Measurements from ENCODE around the gene HHIPL2.

The HHIPL2 gene

DNA sequence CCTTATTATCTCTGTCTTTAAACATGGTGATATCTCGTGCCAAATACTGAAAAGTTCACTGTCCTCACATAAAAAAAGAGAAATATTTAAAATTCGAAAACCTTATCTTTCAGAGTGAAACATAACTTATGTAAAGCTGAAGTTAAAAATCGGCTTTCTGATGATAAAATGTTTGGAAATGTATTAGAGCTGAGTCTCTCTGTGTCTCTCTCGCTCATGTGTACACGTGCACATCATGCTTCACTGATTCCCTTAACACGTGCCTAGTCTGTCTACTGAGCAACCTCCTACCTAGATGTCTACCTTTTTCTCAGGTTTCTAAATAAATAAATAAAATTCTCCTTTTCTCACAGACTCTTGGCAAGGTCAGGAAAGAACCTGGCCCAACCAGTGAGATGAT is 17.1 kb downstream of the HHIPL2 start:
- DNase-seq (ENCODE audit: extremely low spot score) = no peak
- POLR2A ChIA-PET = no interaction called here
- CTCF ChIA-PET = no interaction called here
- TF ChIP-seq, protein P1, sequence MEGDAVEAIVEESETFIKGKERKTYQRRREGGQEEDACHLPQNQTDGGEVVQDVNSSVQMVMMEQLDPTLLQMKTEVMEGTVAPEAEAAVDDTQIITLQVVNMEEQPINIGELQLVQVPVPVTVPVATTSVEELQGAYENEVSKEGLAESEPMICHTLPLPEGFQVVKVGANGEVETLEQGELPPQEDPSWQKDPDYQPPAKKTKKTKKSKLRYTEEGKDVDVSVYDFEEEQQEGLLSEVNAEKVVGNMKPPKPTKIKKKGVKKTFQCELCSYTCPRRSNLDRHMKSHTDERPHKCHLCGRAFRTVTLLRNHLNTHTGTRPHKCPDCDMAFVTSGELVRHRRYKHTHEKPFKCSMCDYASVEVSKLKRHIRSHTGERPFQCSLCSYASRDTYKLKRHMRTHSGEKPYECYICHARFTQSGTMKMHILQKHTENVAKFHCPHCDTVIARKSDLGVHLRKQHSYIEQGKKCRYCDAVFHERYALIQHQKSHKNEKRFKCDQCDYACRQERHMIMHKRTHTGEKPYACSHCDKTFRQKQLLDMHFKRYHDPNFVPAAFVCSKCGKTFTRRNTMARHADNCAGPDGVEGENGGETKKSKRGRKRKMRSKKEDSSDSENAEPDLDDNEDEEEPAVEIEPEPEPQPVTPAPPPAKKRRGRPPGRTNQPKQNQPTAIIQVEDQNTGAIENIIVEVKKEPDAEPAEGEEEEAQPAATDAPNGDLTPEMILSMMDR (IDR thresholded peaks at IDR 0.05; ENCODE audit: control extremely low read depth, extremely low read depth, low read depth, missing control alignments) = no peak

DNA sequence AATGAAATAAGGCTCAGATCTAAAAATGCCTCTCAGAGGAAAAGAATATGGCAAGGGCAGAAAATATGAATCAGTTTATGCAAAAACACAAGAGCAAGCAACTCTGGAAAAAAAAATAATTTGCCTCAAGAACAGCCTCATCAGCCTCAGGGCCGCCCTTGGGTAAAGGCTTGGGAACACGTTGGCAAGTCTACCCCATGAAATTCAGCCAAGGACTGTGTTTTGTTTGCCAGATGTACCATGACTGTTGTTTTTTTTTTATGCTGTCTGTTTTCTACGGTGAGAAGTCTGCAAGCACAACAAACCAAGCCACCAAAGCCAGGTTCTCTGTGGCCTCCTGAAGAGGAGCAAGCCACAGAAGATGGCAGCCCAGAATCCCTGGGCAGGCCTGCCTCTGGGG is 18.0 kb downstream of the HHIPL2 start:
- no peak for DNase-seq (ENCODE audit: extremely low spot score)
- ChIA-PET POLR2A (no interaction called here), CTCF (no interaction called here)
- TF ChIP-seq, protein P1 (IDR thresholded peaks at IDR 0.05; ENCODE audit: control extremely low read depth, extremely low read depth, low read depth, missing control alignments) = no peak

DNA sequence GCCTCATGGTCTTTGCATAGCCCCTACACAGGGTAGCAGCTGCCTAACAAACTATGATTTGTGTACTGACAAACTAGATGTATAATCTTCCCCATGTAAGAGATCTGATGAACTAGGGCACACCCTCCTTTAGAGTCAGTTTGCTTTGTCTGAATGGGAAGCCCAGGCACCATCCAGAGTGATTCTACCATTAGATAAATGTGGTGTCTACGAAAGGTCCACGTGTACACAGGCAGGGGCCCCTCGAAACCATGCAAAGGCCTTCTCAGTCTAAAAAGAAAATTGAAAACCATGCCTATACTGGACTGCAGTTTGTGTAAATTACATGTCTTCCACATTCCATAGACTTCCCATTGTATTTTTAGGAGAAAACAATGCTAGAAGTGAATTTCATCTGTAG is 18.7 kb downstream of the HHIPL2 start:
- DNase-seq (ENCODE audit: extremely low spot score) = no peak
- POLR2A ChIA-PET = no interaction called here
- TF ChIP-seq, protein P1 (IDR thresholded peaks at IDR 0.05; ENCODE audit: control extremely low read depth, extremely low read depth, low read depth, missing control alignments) = no peak
- CTCF ChIA-PET = no interaction called here

DNA sequence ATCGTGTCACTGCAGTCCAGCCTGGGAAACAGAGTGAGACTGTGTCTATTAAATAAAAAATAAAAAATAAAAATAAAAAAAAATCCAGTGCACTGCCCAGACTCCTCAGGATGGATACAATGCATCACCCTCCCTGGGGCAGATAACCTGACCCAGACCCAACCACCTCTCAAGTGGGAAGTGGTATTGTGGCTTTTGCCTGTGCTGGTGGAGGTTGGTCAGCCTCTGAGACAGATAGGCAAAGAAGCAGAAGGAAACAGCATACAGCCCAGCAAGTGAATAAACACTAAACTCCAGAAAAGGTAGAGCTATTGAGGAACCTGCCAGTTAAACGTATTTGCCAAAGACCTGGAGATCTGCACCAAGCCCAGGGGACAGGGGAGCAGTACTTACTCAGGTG is 22.0 kb downstream of the HHIPL2 start:
- POLR2A ChIA-PET = no interaction called here
- TF ChIP-seq, protein P1 (IDR thresholded peaks at IDR 0.05; ENCODE audit: control extremely low read depth, extremely low read depth, low read depth, missing control alignments) = no peak
- CTCF ChIA-PET = no interaction called here
- DNase-seq (ENCODE audit: extremely low spot score) = no peak

DNA sequence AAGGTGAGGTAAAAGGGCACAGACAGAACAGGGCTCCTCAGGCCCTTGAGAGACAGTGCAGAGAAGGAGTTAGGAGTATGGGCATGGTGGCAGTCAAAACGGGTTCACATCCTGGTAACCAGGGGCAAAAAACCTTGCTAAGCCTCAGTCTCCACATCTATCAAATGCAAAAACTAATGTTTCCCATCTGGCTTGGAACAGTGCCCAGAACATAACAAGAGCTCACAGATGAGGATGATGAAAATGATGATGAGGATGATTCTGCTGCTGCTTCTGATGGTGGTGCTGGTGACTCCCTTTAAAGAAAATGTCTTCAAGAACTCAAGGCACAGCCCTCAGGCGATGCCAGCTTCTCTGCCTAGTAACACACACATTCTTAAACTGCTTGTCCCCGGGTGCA is 24.1 kb downstream of the HHIPL2 start:
- TF ChIP-seq, protein P1 (IDR thresholded peaks at IDR 0.05; ENCODE audit: control extremely low read depth, extremely low read depth, low read depth, missing control alignments) = no peak
- ChIA-PET POLR2A (no interaction called here), CTCF (no interaction called here)
- DNase-seq (ENCODE audit: extremely low spot score) = no peak

DNA sequence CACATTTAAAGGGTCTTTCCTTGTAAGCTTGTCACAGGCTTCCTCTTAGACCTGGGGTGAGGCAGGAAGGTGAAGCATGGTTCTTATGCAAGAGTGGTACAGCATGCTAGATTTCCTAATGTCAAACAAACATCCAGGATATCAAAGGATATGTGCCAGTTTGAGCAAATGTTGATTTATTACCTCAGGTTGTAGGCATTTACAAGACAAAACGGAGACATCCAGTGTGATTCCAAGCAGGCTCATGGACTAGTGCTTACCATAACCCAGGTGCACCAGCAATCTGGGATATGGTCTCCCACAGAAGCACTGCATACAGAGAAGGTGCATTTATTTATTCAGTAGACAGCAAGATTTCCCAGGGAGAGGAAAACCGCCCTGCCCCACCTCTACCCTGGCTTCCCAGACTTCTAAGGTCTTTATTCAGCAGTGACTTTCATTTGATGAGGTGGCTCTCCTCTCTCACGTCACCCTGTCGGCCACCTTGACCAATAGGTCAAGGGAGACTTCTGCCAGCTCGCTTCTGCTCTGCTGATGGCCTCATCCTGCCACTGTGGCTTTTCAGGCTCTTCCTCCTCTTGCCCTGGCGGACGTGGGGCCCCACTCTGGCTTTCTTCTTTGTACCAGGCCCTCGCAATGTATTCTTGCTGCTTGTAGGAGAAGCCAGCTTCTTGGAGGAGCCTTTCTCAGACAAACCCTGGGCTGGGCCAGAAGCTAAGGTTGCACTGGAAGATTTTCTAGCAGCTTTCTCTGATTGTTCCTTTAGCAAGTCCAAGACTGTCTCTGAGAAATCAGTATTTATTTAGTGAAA is 25.6 kb downstream of the HHIPL2 start:
- CTCF ChIA-PET = no interaction called here

More for the DNA sequence above, 25.6 kb downstream of the HHIPL2 start:
- TF ChIP-seq, protein P1 (IDR thresholded peaks at IDR 0.05; ENCODE audit: control extremely low read depth, extremely low read depth, low read depth, missing control alignments) = no peak
- DNase-seq (ENCODE audit: extremely low spot score) = no peak
- POLR2A ChIA-PET = no interaction called here

All from GM10248 (cell line).